Thymus (tissue), 14 donors: Measurements from ENCODE around the gene CCDC201. TPM values are rescaled to one million over a fixed set of nuclear protein-coding genes. Genes with fewer than 3 reads are reported as not detected.

Experiments
- DNase-seq, 9 donors: peaks; one replicate each; pipeline ENCODE4 v3.0.0-alpha.2; 2013; ENCODE audit warnings: low spot score in 9 of 9, low read depth in 6 of 9, missing footprints in 1 of 9
- H3K27ac ChIP-seq, 2 donors: one replicate each; pipeline ENCODE4 v1.5.1; 2013; ENCODE audit warnings: control low read depth in 1 of 2, low read depth in 1 of 2, low read length in 1 of 2, mild to moderate bottlenecking in 1 of 2, moderate library complexity in 1 of 2
- H3K27me3 ChIP-seq, 2 donors: one replicate each; pipeline ENCODE4 v1.5.1; 2013; ENCODE audit warnings: low read length in 1 of 2; ENCODE audit not compliant: control insufficient read depth in 2 of 2, insufficient read depth in 1 of 2
- H3K36me3 ChIP-seq, 2 donors: one replicate each; pipeline ENCODE4 v1.5.1; 2013; ENCODE audit warnings: low read length in 1 of 2, mild to moderate bottlenecking in 1 of 2, moderate library complexity in 1 of 2; ENCODE audit not compliant: control insufficient read depth in 2 of 2, insufficient read depth in 2 of 2
- H3K4me1 ChIP-seq, 2 donors: one replicate each; pipeline ENCODE4 v1.5.1; 2013; ENCODE audit warnings: low read length in 2 of 2; ENCODE audit not compliant: control insufficient read depth in 2 of 2, insufficient read depth in 2 of 2
- H3K4me3 ChIP-seq, 2 donors: one replicate each; pipeline ENCODE4 v1.5.1; 2013; ENCODE audit warnings: low read length in 2 of 2, control low read depth in 1 of 2, mild to moderate bottlenecking in 1 of 2
- H3K9me3 ChIP-seq, 2 donors: one replicate each; pipeline ENCODE4 v1.5.1; 2013; ENCODE audit warnings: low read length in 1 of 2, mild to moderate bottlenecking in 1 of 2; ENCODE audit not compliant: control insufficient read depth in 2 of 2, insufficient read depth in 1 of 2
- WGBS: extraction: QIAGEN DNeasy Blood & Tissue Kit; methylation state at CpG from one replicate; pipeline ENCODE4 v1.1.7; 2013; 5-methylcytosine and 5-hydroxymethylcytosine counted together
- long read RNA-seq, 10 donors: transcript quantifications; one replicate each; lab custom pipeline, GENCODE V29; 2026
- polyA plus RNA-seq: library from polyadenylated mRNA; stranded (reverse); fragments of 200-250 nt; gene quantifications from one replicate; pipeline ENCODE4 v1.2.3, GENCODE V29; 2013
- total RNA-seq: library from RNA; stranded (reverse); fragments of 120-200 nt; gene quantifications from one replicate; pipeline ENCODE4 v1.2.4, GENCODE V29; 2013
- donor health status: healthy.

CCDC201 gene, protein sequence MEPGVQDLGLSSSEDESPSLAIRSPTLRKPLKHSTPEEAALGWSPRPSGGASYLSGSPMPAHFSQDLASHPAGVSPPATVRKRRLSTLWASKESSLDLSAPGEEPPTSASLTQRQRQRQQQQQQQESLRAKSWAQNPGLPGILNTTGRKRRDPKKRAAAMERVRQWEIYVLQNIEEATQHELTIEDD
- total RNA-seq (under 0.01 TPM), polyA plus RNA-seq (0.09 TPM)
- long read RNA-seq, donor 1, result 0 reads
- long read RNA-seq, donor 2, result 0 reads
- long read RNA-seq, donor 3, result 0 reads
- long read RNA-seq, donor 4, result 0 reads
- long read RNA-seq, donor 5, result 0 reads
- long read RNA-seq, donor 6, result 0 reads
- long read RNA-seq, donor 7, result 0 reads
- long read RNA-seq, donor 8, result 0 reads
- long read RNA-seq, donor 9, result 0 reads
- long read RNA-seq, donor 10, result 0 reads

DNA sequence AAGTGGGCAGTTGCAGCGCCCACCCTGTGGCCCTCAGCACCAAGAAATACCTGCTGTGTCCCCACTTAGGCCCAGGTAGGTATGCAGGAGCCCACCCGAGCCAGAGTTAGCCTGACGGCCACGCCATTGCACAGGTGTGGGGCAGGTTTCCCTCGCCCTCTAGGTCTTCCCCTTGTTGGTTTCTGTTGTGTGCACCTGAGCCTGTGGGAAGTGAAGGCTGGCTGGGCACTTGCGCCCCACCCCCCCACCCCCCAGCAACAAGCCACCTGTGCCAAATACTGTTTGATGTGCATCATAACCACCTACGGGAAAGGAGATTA lies at the start of gene CCDC201:
CCDC201 (minus strand) TSS at position 48 of the 320 bp plus-strand sequence. CDS start 75 bp downstream, outside the sequence.
- peaks cover 0 to 2% of the 10 kb centered on the region in 2 donors for H3K9me3 ChIP-seq
- no peaks in the 10 kb centered on the region for H3K4me1 ChIP-seq
- no peaks in the 10 kb centered on the region for H3K36me3 ChIP-seq
- WGBS, result 93% methylated on average over 7 of the region's 7 CpGs
- no peak within 1 kb of the TSS for H3K4me3 ChIP-seq
- H3K27ac ChIP-seq, result no peak within 1 kb of the TSS
- DNase-seq, result no peak
- H3K27me3 ChIP-seq, result no peaks in the 10 kb centered on the region

DNA sequence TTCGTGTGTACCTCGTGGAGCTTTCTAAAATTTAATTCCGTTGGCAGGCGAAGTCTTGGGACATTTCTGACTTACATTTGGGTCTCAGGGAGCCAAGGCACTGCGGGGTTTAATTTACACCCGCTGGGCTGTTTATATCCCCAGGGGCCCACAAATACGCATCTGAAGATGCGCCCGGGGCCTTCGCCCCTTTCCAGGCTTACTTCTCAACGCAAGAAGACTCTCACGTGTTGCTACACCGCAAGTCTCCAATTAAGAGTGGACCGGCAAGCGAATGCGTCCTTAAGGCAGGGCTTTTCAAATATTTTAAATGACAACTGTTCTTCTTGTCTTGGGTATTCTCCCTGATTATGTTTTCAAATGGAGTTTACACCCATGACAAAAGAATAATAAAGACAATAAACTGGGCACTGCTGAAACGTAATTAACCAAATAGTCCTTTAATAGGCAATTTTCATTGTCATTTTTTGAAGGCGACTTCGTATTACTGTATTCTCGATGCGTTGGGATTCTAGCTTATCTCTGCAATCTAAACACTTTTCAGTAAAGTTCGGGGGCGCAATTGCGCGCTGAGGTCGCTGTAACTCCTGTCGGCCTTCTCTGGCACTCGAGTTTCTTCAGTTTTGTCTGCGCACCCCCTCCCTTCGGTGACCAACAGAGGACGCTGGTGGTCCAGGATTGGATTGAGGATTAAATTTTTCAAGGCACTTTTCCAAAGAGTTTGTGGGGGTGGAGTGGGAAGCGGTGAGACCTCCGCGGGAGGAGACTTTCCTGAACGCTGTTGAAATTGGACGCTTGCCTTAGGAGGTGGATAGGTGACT lies 49.0 kb upstream of the CCDC201 start:
- Histone ChIP-seq H3K4me3 (no peak overlapping the region), H3K9me3 (no peaks in the 10 kb centered on the region), H3K4me1 (peaks cover 0 to 7% of the 10 kb centered on the region in 2 donors), H3K27ac (no peak overlapping the region), H3K27me3 (peaks cover 41 to 68% of the 10 kb centered on the region in 2 donors), H3K36me3 (no peaks in the 10 kb centered on the region)
- WGBS, result 6% methylated on average over 36 of the region's 36 CpGs
- DNase-seq, result no peak

DNA sequence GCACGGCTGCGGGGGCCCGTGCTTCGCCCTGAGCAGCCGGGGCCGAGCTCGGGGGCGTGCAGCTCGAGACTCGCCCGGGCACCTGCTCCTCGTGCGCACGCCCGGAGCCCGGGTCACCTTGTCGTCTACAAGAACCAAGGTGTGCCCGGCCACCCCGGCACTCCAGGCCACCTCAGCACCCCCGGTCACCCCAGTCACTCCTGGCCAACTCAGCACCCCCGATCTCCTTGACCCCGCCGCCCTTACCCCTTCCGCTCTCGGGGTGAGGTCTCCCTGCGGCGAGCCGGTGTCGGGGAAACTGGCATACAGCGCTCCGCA lies 48.5 kb upstream of the CCDC201 start:
- peaks cover 41 to 69% of the 10 kb centered on the region in 2 donors for H3K27me3 ChIP-seq
- no peaks in the 10 kb centered on the region for H3K36me3 ChIP-seq
- peaks cover 0 to 7% of the 10 kb centered on the region in 2 donors for H3K4me1 ChIP-seq
- no peak overlapping the region for H3K27ac ChIP-seq
- H3K4me3 ChIP-seq, result peak overlapping the region in 1 of 2 donors; percentile 33
- WGBS, result 4% methylated on average over 30 of the region's 31 CpGs
- DNase-seq, result no peak
- H3K9me3 ChIP-seq, result no peaks in the 10 kb centered on the region

DNA sequence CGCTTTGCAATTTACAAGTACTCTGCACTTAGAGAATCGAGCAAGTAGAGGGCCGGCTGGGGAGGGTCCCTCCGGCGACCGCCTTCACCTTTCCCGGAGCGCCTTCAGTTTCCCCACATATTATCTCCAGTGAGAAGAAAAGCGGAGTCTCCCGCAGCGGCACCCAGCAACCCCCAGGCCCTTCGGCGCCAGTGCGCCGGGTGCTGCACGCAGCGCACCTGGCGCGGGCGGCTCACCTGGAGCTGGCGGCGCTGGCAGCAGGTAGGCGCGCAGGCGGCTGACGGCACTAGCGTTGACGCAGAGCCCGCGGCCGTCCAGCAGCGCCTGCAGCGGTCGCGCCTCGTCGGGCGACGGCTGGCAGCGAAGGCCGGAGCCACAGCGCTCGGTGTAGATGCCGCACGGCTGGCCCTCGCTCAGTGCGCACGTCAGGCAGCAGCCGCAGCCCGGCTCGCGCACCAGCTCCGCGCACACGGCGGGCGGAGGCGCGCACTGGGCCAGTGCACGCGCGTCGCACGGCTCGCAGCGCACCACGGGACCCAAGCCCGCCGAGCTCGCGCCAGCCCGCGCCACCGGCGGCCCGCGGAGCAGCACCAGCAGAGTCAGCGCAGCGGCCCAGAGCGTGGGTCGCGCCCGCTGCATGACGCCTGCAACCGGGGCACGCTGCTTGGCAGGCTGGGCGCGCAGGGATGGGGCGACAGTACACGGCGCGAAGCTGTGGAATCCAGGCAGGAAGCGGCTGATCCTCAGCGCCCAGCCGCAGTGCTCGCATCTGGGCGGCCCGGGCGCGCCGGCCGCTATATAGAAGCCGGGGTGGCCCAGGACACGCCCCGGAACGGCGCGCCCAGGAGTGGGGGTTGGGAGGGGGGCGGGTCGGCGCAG lies 47.9 kb upstream of the CCDC201 start, which contains the start of gene IGFBP3:
IGFBP3 (minus strand) TSS at position 771 of the 879 bp plus-strand sequence; CDS start at position 639, 132 bp downstream.
- Histone ChIP-seq H3K27me3 (peaks cover 41 to 69% of the 10 kb centered on the region in 2 donors), H3K4me1 (peaks cover 0 to 7% of the 10 kb centered on the region in 2 donors), H3K4me3 (peak within 1 kb of the TSS in 1 of 2 donors; percentile 33), H3K9me3 (no peaks in the 10 kb centered on the region), H3K36me3 (no peaks in the 10 kb centered on the region), H3K27ac (no peak within 1 kb of the TSS)
- peak in 2 of 9 donors; percentile 23 to 31 for DNase-seq
- WGBS, result 2% methylated on average over 111 of the region's 111 CpGs

DNA sequence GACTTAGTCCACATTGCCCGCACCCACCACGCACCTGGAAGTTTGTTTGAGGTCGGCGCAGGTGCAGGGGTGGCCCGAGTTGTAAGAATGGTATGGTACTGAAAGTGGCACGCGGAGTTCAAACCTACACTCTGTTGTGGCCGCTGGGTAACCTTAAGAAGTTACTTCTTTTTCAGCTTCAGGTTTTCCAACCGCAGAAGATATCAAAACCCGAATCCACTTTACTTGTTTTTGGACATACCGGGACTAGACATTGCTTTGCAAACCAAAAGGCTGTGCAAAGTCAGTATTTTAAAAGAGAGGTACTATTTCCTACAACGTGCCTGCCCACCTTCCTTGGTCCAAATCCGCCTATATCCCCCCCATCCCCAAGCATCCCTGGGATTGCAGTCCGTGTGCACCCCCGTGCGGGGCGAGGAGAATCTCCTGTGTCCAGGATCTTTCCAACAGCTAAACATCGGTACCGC lies 47.1 kb upstream of the CCDC201 start:
- peak overlapping the region in 1 of 2 donors; percentile 5 for H3K4me3 ChIP-seq
- H3K9me3 ChIP-seq, result no peaks in the 10 kb centered on the region
- H3K4me1 ChIP-seq, result peaks cover 0 to 7% of the 10 kb centered on the region in 2 donors
- H3K27me3 ChIP-seq, result peaks cover 41 to 69% of the 10 kb centered on the region in 2 donors
- no peak for DNase-seq
- 11% methylated on average over 19 of the region's 19 CpGs for WGBS
- H3K27ac ChIP-seq, result no peak overlapping the region
- no peaks in the 10 kb centered on the region for H3K36me3 ChIP-seq

DNA sequence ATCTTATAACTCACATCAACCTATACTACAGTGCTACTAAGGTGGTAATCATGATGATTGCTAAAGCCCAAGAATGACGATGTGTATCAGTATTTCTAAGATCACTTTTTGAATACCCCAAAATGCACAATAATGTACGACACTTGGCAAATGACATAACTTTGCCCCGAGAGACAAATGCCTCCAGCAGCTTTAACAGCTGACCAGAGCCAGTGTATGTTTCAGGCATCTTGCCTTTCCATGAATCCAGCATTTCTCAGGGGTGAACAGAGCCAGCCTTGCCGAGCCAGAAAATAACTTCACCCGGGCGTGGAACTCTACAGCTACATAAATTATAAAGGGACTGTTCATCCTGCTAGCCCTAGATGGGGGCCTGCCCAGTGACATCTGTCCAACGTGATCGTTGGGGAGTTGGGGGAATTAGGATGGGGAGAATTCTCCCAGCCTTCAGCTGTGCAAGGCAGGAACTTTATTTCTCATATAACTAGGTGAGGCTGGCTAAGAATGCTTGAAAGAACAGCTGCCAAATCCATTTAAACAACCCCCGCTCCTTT lies 46.4 kb upstream of the CCDC201 start:
- H3K9me3 ChIP-seq, result no peaks in the 10 kb centered on the region
- H3K36me3 ChIP-seq, result no peaks in the 10 kb centered on the region
- H3K27me3 ChIP-seq, result peaks cover 41 to 66% of the 10 kb centered on the region in 2 donors
- no peak overlapping the region for H3K27ac ChIP-seq
- no peak for DNase-seq
- WGBS, result 59% methylated on average over 9 of the region's 9 CpGs
- H3K4me3 ChIP-seq, result no peak overlapping the region
- H3K4me1 ChIP-seq, result peaks cover 0 to 7% of the 10 kb centered on the region in 2 donors

DNA sequence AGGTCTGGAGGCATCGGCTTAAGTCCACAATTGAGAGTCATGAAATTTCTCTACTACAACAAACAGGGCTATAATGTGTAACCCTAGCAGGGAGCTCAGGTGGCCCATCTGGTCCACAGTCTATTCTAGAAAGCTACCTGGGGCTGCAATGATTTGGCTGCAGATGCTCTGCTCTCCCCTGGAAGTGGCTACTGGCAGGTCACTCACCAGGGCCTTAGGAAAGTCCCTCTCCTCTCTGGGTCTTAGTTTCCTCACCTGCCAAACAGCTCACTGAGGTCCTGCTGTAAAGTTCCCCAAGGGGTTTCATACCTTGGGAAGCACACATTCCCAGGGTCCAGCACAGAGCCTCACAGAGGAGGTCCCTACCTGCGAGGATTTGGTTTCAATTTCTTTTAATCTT lies 45.7 kb upstream of the CCDC201 start:
- no peak overlapping the region for H3K27ac ChIP-seq
- no peak for DNase-seq
- peaks cover 0 to 7% of the 10 kb centered on the region in 2 donors for H3K4me1 ChIP-seq
- H3K4me3 ChIP-seq, result no peak overlapping the region
- peaks cover 41 to 59% of the 10 kb centered on the region in 2 donors for H3K27me3 ChIP-seq
- 78% methylated on average over 2 of the region's 2 CpGs for WGBS
- no peaks in the 10 kb centered on the region for H3K36me3 ChIP-seq
- no peaks in the 10 kb centered on the region for H3K9me3 ChIP-seq

DNA sequence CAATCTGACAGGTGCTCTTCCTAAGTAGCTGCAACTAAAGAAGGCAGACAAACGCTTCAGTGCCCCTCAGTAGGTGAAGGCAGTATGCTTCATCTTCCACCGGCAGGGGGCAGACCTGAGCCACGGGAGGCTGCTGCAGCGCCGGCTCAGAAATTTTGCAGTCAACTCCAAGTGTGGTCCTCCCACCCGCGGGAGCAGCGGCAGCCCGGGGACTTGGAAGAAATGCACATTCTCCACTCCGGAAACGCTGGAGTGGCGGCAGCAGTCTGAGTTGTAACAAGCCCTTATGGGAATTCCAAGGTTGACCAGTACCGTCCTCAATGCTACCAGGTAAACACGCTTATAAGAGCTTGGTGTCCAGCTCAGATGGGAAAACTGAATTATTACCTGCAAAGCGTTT lies 44.8 kb upstream of the CCDC201 start:
- Histone ChIP-seq H3K27me3 (peaks cover 33 to 51% of the 10 kb centered on the region in 2 donors), H3K4me3 (no peak overlapping the region), H3K36me3 (no peaks in the 10 kb centered on the region), H3K4me1 (peaks cover 0 to 6% of the 10 kb centered on the region in 2 donors), H3K9me3 (no peaks in the 10 kb centered on the region), H3K27ac (no peak overlapping the region)
- DNase-seq, result peak in 8 of 9 donors; percentile 16 to 71 (median 38)
- WGBS, result 9% methylated on average over 15 of the region's 15 CpGs
